ENCODE data around the gene C1GALT1.
A peak's percentile ranks its signal among the peaks of the same experiment; 100 is the strongest.
"Not testable (repeated sequence)": the region's sequence is repeated elsewhere in the genome, so short reads cannot be mapped to it uniquely, and the experiment has no call there.

The C1GALT1 gene

DNA sequence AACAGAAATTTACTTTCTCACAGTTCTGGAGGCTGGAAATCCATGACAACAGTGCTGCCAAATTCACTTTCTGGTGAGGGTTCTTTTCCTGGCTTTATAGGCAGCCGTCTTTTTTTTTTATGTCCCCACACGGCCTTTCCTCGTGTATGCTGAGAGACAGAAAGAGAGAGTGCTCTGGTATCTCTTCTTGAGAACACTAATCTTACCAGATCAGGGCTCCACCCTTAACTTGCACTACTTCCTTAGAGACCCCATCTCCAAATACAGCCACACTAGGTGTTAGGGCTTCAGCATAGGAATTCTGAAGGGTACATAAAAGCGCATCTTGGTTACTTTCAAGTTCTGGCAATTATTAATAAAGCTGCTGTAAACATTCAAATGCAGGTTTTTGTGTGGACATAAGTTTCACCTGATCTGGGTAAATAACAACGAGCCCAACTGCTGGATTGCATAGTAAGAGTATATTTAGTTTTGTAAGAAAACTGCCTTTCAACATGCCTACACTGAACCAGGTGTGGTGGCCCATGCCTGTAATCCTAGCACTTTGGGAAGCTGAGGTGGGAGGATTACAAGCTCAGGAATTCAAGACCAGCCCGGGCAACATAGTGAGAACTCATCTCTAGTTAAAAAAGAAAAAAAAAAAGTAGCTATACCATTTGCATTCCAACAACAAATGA is 8.2 kb upstream of the C1GALT1 start:
- DNase-seq, result no peak

DNA sequence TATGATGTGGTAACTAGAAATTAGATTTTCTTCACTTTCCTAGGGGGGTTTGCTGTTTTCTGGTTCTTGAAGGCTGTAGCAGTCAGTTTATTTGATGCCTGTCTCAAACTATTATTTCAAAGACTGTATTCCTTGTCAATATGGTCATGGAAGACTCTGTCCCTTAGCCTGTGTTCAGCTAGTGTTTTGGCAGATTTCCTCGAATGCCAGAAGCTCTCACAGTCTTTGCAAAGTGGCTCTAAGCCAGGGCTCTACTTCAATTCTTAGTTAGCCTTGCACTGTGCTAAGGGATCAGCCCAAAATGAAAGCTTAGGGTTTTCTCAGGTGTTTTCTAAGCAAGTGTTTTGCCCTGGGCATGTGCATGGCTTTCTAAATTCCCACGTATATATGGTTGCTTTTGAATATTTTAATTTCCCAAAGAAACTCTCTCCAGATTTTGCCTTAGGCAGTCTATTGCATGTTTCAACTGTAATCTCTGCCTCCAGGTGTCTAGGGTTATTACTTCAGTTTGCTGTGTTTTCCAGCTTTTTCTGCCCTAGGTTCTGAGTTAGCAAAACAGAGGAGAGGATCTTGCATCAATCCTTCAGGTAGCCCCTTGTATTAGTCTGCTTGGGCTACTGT is 7.2 kb upstream of the C1GALT1 start:
- no peak for DNase-seq

DNA sequence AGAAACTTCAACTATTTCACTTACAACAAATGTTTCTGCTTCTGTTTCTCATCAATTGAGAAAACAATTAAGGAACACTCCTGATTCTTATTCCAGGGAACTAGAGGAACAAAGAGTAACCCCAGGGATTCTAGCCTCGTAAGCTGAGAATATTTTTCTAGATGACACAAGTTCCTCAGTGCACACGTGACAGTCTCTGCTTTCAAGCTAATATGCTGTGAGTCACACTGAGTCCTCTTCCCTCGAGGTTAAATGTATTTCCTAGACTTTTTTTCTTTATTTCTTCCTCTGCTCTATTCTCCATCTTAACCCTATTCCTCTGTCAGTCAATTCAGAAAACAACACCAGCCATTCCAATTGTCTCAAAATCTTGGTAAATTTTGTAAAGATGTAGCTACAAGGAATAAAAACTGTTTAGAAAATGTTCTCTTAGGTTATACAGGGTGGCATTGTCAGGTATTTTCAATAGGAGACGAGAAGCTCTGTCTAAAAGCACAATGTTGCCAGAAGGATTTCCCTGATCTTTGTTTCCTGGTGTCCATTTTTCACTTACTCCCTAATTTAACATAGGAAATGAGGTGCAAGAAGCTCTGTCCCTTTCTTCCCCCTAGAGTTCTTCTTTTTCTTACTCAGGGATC is 5.8 kb upstream of the C1GALT1 start:
- peak; percentile 39 for DNase-seq

- DNase-seq, result no peak
These were observed 5.3 kb upstream of the C1GALT1 start for GRCh38 chr7:7177044-7177517.

DNA sequence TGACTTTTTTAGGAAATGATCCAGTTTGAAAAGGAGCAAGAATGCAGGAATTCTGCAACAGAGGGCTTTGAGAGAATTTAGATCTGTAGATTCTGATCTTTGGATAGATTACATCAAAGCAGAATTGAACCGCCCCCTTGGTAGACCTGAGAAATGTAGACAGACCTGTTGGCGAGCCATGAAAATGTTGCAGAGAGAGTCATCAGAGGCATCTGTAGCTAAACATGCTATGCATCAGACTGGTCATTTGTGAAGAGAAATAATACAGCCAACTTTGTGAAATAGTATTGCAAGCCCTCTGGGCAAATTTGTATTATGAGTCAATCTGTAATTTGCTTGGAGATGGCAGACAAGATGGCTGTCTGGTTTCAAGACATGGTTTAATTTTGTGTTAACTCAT is 4.3 kb upstream of the C1GALT1 start:
- no peak for DNase-seq

- no peak for DNase-seq
These were observed 3.4 kb upstream of the C1GALT1 start for GRCh38 chr7:7178906-7179305.

GRCh38 chr7:7180725-7181449 is 1.5 kb upstream of the C1GALT1 start:
- no peak for DNase-seq

GRCh38 chr7:7181519-7182155 is 707 bp upstream of the C1GALT1 start:
- DNase-seq, result peak; percentile 19

- no peak for DNase-seq
These were observed 905 bp downstream of the C1GALT1 start for GRCh38 chr7:7183061-7183837.

GRCh38 chr7:7183838-7184463 is 1.6 kb downstream of the C1GALT1 start:
- no peak for DNase-seq

DNA sequence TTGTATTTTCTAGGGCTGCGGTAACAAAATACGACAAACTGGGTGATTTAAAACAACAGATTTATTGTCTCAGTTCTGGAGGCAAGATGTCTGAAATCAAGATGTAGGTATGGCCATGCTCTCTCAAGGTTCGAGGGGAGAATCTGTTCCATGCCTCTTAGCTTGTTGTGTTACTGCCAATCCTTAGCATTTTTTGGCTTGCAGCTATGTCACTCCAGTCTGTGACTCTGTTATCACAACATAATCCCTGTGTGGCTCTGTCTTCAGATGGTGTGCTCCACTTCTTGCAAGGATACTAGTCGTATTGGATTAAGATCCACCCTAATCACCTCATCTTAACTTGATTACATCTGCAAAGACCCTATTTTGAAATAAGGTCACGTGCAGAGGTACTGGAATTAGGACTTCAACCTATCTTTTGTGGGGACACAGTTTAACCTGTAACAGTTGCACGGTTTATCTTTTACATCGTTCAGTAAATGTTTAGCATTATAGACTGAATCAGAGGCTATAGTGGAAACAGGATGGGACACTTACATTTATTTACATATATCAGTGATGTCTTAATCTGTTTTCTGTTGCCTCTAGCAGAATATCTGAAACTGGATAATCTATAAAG is 3.1 kb downstream of the C1GALT1 start:
- DNase-seq, result no peak

DNA sequence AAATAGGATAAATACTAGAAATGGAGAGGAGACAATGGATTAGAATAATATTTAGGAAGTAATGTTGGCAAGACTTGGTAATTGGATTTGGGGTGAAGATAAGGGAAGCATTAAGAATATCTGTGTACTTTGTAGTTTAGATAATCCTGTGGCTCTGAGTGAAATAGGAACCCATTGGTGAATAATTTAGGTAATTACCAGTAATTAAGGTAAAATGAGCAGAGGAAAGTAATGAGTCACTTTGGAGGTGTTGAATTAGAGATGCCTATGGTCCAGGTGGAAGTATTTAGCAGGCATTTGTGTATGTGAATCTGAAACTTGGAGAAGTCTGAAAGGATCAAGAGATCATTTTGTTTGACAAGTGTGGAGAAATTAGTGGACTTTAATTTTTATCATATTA is 5.7 kb downstream of the C1GALT1 start:
- no peak for DNase-seq

- DNase-seq, result no peak
These were observed 6.4 kb downstream of the C1GALT1 start for GRCh38 chr7:7188742-7189141.

- DNase-seq, result no peak
These were observed 7.8 kb downstream of the C1GALT1 start for GRCh38 chr7:7190142-7190541.

GRCh38 chr7:7191137-7191536 is 8.8 kb downstream of the C1GALT1 start:
- no peak for DNase-seq

DNA sequence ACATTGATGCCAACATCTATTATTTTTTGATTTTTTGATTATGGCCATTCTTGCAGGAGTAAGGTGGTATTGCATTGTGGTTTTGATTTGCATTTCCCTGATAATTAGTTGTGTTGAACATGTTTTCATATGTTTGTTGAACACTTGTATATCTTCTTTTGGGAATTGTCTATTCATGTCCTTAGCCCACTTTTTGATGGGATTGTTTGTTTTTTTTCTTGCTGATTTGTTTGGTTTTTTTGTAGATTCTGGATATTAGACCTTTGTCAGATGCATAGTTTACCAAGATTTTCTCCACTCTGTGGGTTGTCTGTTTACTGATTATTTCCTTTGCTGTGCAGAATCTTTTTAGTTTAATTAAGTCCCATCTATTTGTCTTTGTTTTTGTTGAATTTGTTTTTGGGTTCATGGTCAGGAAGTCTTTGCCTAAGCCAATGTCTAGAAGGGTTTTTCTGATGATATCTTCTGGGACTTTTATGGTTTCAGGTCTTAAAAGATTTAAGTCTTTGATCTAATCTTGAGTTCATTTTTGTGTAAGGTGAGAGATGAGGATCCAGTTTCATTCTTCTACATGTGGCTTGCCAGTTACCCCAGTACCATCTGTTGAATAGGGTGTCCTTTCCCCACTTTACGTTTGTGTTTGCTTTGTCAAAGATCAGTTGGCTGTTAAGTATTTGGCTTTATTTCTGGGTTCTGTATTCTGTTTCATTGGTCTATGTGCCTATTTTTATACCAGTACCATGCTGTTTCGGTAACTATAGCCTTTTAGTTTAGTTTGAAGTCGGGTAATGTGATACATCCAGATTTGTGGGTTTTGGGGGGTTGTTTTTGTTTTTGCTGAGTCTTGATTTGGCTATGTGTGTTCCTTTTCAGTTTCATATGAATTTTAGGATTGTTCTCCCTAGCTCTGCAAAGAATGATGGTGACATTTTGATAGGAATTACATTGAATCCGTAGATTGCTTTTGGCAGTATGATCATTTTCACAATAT is 10.7 kb downstream of the C1GALT1 start:
- DNase-seq, result not testable (repeated sequence)

GRCh38 chr7:7199592-7199991 is 17.2 kb downstream of the C1GALT1 start:
- DNase-seq, result not testable (repeated sequence)

GRCh38 chr7:7200255-7200654 is 17.9 kb downstream of the C1GALT1 start:
- not testable (repeated sequence) for DNase-seq

DNA sequence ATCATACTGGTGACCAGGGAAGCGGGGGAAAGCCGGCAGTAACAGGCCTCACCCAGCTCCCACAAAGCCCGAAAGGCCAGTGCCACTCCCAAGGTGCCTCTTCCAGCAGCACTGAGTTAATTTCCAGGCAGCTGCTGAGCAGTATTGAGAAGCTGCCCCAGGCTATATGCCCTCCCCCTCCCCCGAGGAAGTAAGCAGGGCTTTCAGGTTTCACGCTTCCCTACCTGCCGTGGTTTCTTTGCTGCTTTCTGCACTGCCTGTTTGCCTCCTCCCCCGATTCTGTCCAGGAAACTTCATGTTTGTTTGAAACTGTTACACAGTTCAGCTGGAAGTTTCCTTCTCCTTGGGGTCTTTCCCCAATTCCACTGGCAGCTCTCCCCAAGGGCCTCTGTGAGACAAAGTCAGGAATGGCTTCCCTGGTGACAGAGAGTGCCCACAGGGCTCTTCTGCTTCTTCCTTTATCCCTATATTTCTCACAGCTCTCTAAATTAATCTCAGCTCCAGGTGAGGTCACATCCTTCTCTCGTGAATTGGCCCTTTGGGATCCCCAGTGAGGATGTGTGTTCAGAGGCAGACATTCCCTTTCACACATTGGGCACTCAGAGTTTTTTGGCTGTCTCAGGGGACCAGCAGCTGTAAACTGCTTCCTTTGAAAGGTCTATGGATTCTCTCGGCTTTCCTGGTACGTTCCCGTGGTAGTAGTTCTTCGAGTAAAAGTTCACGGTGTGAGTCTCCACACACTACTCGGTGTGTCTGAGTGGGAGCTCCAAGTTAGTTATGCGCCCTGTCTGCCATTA is 19.4 kb downstream of the C1GALT1 start:
- peak; percentile 29 for DNase-seq
